ENCODE data around the gene RBM20.

RBM20 gene

GRCh38 chr10:110845756-110846620 lies 201.9 kb downstream of the RBM20 start:
- H3K9me3 ChIP-seq (ENCODE audit: control insufficient read depth in 2 of 2, low read length in 2 of 2), result no peaks in the 10 kb centered on the region
- peaks cover 0 to 2% of the 10 kb centered on the region in 2 donors for H3K36me3 ChIP-seq (ENCODE audit: control insufficient read depth in 2 of 2, insufficient read depth in 2 of 2, low read length in 2 of 2)
- no peaks in the 10 kb centered on the region for H3K27me3 ChIP-seq (ENCODE audit: control insufficient read depth in 1 of 2, insufficient read depth in 2 of 2, low read length in 2 of 2)
- no peaks in the 10 kb centered on the region for H3K4me1 ChIP-seq (ENCODE audit: control insufficient read depth, insufficient read depth, low read length)
- no peak overlapping the region for H3K4me3 ChIP-seq (ENCODE audit: low read length in 2 of 2)
- no peak overlapping the region for H3K9ac ChIP-seq (ENCODE audit: low read length in 2 of 2)
- no peak overlapping the region for H3K27ac ChIP-seq (ENCODE audit: low read length)

- Histone ChIP-seq H3K4me1 (ENCODE audit: control insufficient read depth, insufficient read depth, low read length) (no peaks in the 10 kb centered on the region), H3K27me3 (ENCODE audit: control insufficient read depth in 1 of 2, insufficient read depth in 2 of 2, low read length in 2 of 2) (no peaks in the 10 kb centered on the region), H3K27ac (ENCODE audit: low read length) (no peak overlapping the region), H3K36me3 (ENCODE audit: control insufficient read depth in 2 of 2, insufficient read depth in 2 of 2, low read length in 2 of 2) (peaks cover 0 to under 1% of the 10 kb centered on the region in 2 donors), H3K9ac (ENCODE audit: low read length in 2 of 2) (no peak overlapping the region), H3K4me3 (ENCODE audit: low read length in 2 of 2) (no peak overlapping the region), H3K9me3 (ENCODE audit: control insufficient read depth in 2 of 2, low read length in 2 of 2) (no peaks in the 10 kb centered on the region)
Measured at GRCh38 chr10:110847374-110847773, 203.2 kb downstream of the RBM20 start.

- no peaks in the 10 kb centered on the region for H3K4me1 ChIP-seq (ENCODE audit: control insufficient read depth, insufficient read depth, low read length)
Measured at GRCh38 chr10:110848106-110848505, 204.0 kb downstream of the RBM20 start.

GRCh38 chr10:110850099-110850498 lies 206.0 kb downstream of the RBM20 start:
- no peaks in the 10 kb centered on the region for H3K9me3 ChIP-seq (ENCODE audit: control insufficient read depth in 2 of 2, low read length in 2 of 2)
- no peaks in the 10 kb centered on the region for H3K27me3 ChIP-seq (ENCODE audit: control insufficient read depth in 1 of 2, insufficient read depth in 2 of 2, low read length in 2 of 2)
- no peak overlapping the region for H3K27ac ChIP-seq (ENCODE audit: low read length)
- H3K36me3 ChIP-seq (ENCODE audit: control insufficient read depth in 2 of 2, insufficient read depth in 2 of 2, low read length in 2 of 2), result no peaks in the 10 kb centered on the region
- H3K4me1 ChIP-seq (ENCODE audit: control insufficient read depth, insufficient read depth, low read length), result no peaks in the 10 kb centered on the region
- H3K4me3 ChIP-seq (ENCODE audit: low read length in 2 of 2), result no peak overlapping the region
- H3K9ac ChIP-seq (ENCODE audit: low read length in 2 of 2), result no peak overlapping the region

More at GRCh38 chr10:110848106-110848505, 204.0 kb downstream of the RBM20 start:
- Histone ChIP-seq H3K4me3 (ENCODE audit: low read length in 2 of 2) (no peak overlapping the region), H3K27ac (ENCODE audit: low read length) (no peak overlapping the region), H3K36me3 (ENCODE audit: control insufficient read depth in 2 of 2, insufficient read depth in 2 of 2, low read length in 2 of 2) (no peaks in the 10 kb centered on the region), H3K27me3 (ENCODE audit: control insufficient read depth in 1 of 2, insufficient read depth in 2 of 2, low read length in 2 of 2) (no peaks in the 10 kb centered on the region), H3K9ac (ENCODE audit: low read length in 2 of 2) (no peak overlapping the region), H3K9me3 (ENCODE audit: control insufficient read depth in 2 of 2, low read length in 2 of 2) (no peaks in the 10 kb centered on the region)

- Histone ChIP-seq H3K27ac (ENCODE audit: low read length) (no peak overlapping the region), H3K4me1 (ENCODE audit: control insufficient read depth, insufficient read depth, low read length) (no peaks in the 10 kb centered on the region), H3K36me3 (ENCODE audit: control insufficient read depth in 2 of 2, insufficient read depth in 2 of 2, low read length in 2 of 2) (no peaks in the 10 kb centered on the region), H3K4me3 (ENCODE audit: low read length in 2 of 2) (no peak overlapping the region), H3K9ac (ENCODE audit: low read length in 2 of 2) (no peak overlapping the region), H3K27me3 (ENCODE audit: control insufficient read depth in 1 of 2, insufficient read depth in 2 of 2, low read length in 2 of 2) (no peaks in the 10 kb centered on the region), H3K9me3 (ENCODE audit: control insufficient read depth in 2 of 2, low read length in 2 of 2) (no peaks in the 10 kb centered on the region)
Measured at GRCh38 chr10:110851020-110851612, 207.0 kb downstream of the RBM20 start.

- no peak overlapping the region for H3K4me3 ChIP-seq (ENCODE audit: low read length in 2 of 2)
- no peaks in the 10 kb centered on the region for H3K4me1 ChIP-seq (ENCODE audit: control insufficient read depth, insufficient read depth, low read length)
- H3K9me3 ChIP-seq (ENCODE audit: control insufficient read depth in 2 of 2, low read length in 2 of 2), result no peaks in the 10 kb centered on the region
- H3K27me3 ChIP-seq (ENCODE audit: control insufficient read depth in 1 of 2, insufficient read depth in 2 of 2, low read length in 2 of 2), result no peaks in the 10 kb centered on the region
- no peaks in the 10 kb centered on the region for H3K36me3 ChIP-seq (ENCODE audit: control insufficient read depth in 2 of 2, insufficient read depth in 2 of 2, low read length in 2 of 2)
- H3K27ac ChIP-seq (ENCODE audit: low read length), result no peak overlapping the region
- no peak overlapping the region for H3K9ac ChIP-seq (ENCODE audit: low read length in 2 of 2)
Measured at GRCh38 chr10:110852255-110852896, 208.2 kb downstream of the RBM20 start.

- Histone ChIP-seq H3K4me1 (ENCODE audit: control insufficient read depth, insufficient read depth, low read length) (no peaks in the 10 kb centered on the region), H3K4me3 (ENCODE audit: low read length in 2 of 2) (no peak overlapping the region), H3K27ac (ENCODE audit: low read length) (no peak overlapping the region), H3K36me3 (ENCODE audit: control insufficient read depth in 2 of 2, insufficient read depth in 2 of 2, low read length in 2 of 2) (no peaks in the 10 kb centered on the region), H3K9ac (ENCODE audit: low read length in 2 of 2) (no peak overlapping the region), H3K27me3 (ENCODE audit: control insufficient read depth in 1 of 2, insufficient read depth in 2 of 2, low read length in 2 of 2) (no peaks in the 10 kb centered on the region), H3K9me3 (ENCODE audit: control insufficient read depth in 2 of 2, low read length in 2 of 2) (no peaks in the 10 kb centered on the region)
Measured at GRCh38 chr10:110852947-110853346, 208.8 kb downstream of the RBM20 start.

GRCh38 chr10:110853921-110854605 lies 209.9 kb downstream of the RBM20 start:
- H3K4me1 ChIP-seq (ENCODE audit: control insufficient read depth, insufficient read depth, low read length), result no peaks in the 10 kb centered on the region
- no peak overlapping the region for H3K27ac ChIP-seq (ENCODE audit: low read length)
- H3K36me3 ChIP-seq (ENCODE audit: control insufficient read depth in 2 of 2, insufficient read depth in 2 of 2, low read length in 2 of 2), result no peaks in the 10 kb centered on the region
- no peak overlapping the region for H3K4me3 ChIP-seq (ENCODE audit: low read length in 2 of 2)
- H3K27me3 ChIP-seq (ENCODE audit: control insufficient read depth in 1 of 2, insufficient read depth in 2 of 2, low read length in 2 of 2), result no peaks in the 10 kb centered on the region
- H3K9ac ChIP-seq (ENCODE audit: low read length in 2 of 2), result no peak overlapping the region
- no peaks in the 10 kb centered on the region for H3K9me3 ChIP-seq (ENCODE audit: control insufficient read depth in 2 of 2, low read length in 2 of 2)

GRCh38 chr10:110857265-110858171 lies 213.4 kb downstream of the RBM20 start:
- H3K4me1 ChIP-seq (ENCODE audit: control insufficient read depth, insufficient read depth, low read length), result peaks cover 8% of the 10 kb centered on the region
- H3K27ac ChIP-seq (ENCODE audit: low read length), result no peak overlapping the region
- no peak overlapping the region for H3K9ac ChIP-seq (ENCODE audit: low read length in 2 of 2)
- H3K27me3 ChIP-seq (ENCODE audit: control insufficient read depth in 1 of 2, insufficient read depth in 2 of 2, low read length in 2 of 2), result no peaks in the 10 kb centered on the region
- no peaks in the 10 kb centered on the region for H3K36me3 ChIP-seq (ENCODE audit: control insufficient read depth in 2 of 2, insufficient read depth in 2 of 2, low read length in 2 of 2)
- H3K4me3 ChIP-seq (ENCODE audit: low read length in 2 of 2), result no peak overlapping the region
- no peaks in the 10 kb centered on the region for H3K9me3 ChIP-seq (ENCODE audit: control insufficient read depth in 2 of 2, low read length in 2 of 2)
